Osteoblast (primary cell): ENCODE results near the gene GOLPH3L. TPM values are rescaled to one million over a fixed set of nuclear protein-coding genes. Genes with fewer than 3 reads are reported as not detected.
"Not testable (repeated sequence)": the region's sequence is repeated elsewhere in the genome, so short reads cannot be mapped to it uniquely, and the experiment has no call there.

ENCODE experiments used
- DNase-seq: peaks from one replicate; pipeline ENCODE4 v3.0.0; 2011; ENCODE audit warnings: low spot score, mixed read lengths; ENCODE audit not compliant: insufficient read length; ENCODE audit errors: missing footprints
- H2AFZ ChIP-seq: 2 replicates; pipeline ENCODE4 v1.6.0; 2011; ENCODE audit warnings: mild to moderate bottlenecking, low read length
- H3K27ac ChIP-seq: 2 replicates; pipeline ENCODE4 v1.5.1; 2011; ENCODE audit warnings: mild to moderate bottlenecking, low read depth, low read length, moderate library complexity
- H3K27me3 ChIP-seq: 2 replicates; pipeline ENCODE4 v1.6.0; 2012; ENCODE audit warnings: mild to moderate bottlenecking, control low read depth, inconsistent platforms, low read length, moderate library complexity; ENCODE audit not compliant: insufficient read depth
- H3K36me3 ChIP-seq: 2 replicates; pipeline ENCODE4 v1.5.1; 2011; ENCODE audit warnings: mild to moderate bottlenecking, low read length, control low read depth, moderate library complexity; ENCODE audit not compliant: insufficient read depth
- H3K4me1 ChIP-seq: 2 replicates; pipeline ENCODE4 v1.5.1; 2011; ENCODE audit warnings: mild to moderate bottlenecking, low read length, control low read depth, moderate library complexity; ENCODE audit not compliant: insufficient read depth
- H3K4me2 ChIP-seq: 2 replicates; pipeline ENCODE4 v1.6.0; 2011; ENCODE audit warnings: mild to moderate bottlenecking, low read length; ENCODE audit not compliant: insufficient read depth
- H3K4me3 ChIP-seq: fragments of 200-600 bp; sonication (generic); 3 replicates; pipeline ENCODE4 v1.5.1; 2012; ENCODE audit warnings: mild to moderate bottlenecking, low read length, inconsistent platforms; ENCODE audit not compliant: insufficient read depth
- H3K79me2 ChIP-seq: 2 replicates; pipeline ENCODE4 v1.6.0; 2012; ENCODE audit warnings: mild to moderate bottlenecking, low read length, control low read depth, inconsistent platforms; ENCODE audit not compliant: insufficient read depth
- H3K9me3 ChIP-seq: 2 replicates; pipeline ENCODE4 v1.5.1; 2011; ENCODE audit warnings: low read depth, low read length, control low read depth
- H4K20me1 ChIP-seq: 2 replicates; pipeline ENCODE4 v1.6.0; 2012; ENCODE audit warnings: mild to moderate bottlenecking, low read length, control low read depth; ENCODE audit not compliant: insufficient read depth
- CTCF ChIP-seq: IDR thresholded peaks from 2 replicates; pipeline ENCODE4 v1.5.1; 2011; ENCODE audit warnings: mild to moderate bottlenecking, low read depth, low read length, moderate library complexity; ENCODE audit errors: extremely low read depth
- total RNA-seq: library from RNA; depleted of rRNA; stranded (reverse); fragments of >200 nt; gene quantifications from 2 replicates; pipeline ENCODE4 v1.2.3, GENCODE V29; 2012

The GOLPH3L gene
- total RNA-seq, 1 donor = 17.0 TPM

- peaks cover 5% of the 10 kb centered on the region for H3K79me2 ChIP-seq
- H3K27me3 ChIP-seq = no peaks in the 10 kb centered on the region
- no peak overlapping the region for H3K4me3 ChIP-seq
- no peaks in the 10 kb centered on the region for H4K20me1 ChIP-seq
- peak overlapping the region; percentile 92 for H3K27ac ChIP-seq
- no peak for DNase-seq
- H3K4me1 ChIP-seq = peaks cover 37% of the 10 kb centered on the region
- no peak for TF ChIP-seq CTCF
- H3K9me3 ChIP-seq = no peaks in the 10 kb centered on the region
- H2AFZ ChIP-seq = no peak overlapping the region
- H3K36me3 ChIP-seq = peaks cover 12% of the 10 kb centered on the region
- peak overlapping the region; percentile 19 for H3K4me2 ChIP-seq
Measured at GRCh38 chr1:150612014-150612345, 85.0 kb downstream of the GOLPH3L start.

- DNase-seq = no peak
- H3K27ac ChIP-seq = peak overlapping the region; percentile 92
- peaks cover 3% of the 10 kb centered on the region for H3K36me3 ChIP-seq
- H3K4me1 ChIP-seq = peaks cover 37% of the 10 kb centered on the region
- no peak overlapping the region for H3K4me3 ChIP-seq
- no peak for TF ChIP-seq CTCF
- H3K4me2 ChIP-seq = no peak overlapping the region
- H3K79me2 ChIP-seq = peaks cover 4% of the 10 kb centered on the region
- H4K20me1 ChIP-seq = no peaks in the 10 kb centered on the region
- H3K9me3 ChIP-seq = no peaks in the 10 kb centered on the region
- no peaks in the 10 kb centered on the region for H3K27me3 ChIP-seq
- H2AFZ ChIP-seq = no peak overlapping the region
Measured at GRCh38 chr1:150610576-150610975, 86.4 kb downstream of the GOLPH3L start.

GRCh38 chr1:150609732-150610131, 87.2 kb downstream of the GOLPH3L start:
- no peak for TF ChIP-seq CTCF
- Histone ChIP-seq H3K27ac (peak overlapping the region; percentile 47), H2AFZ (no peak overlapping the region), H3K4me1 (peaks cover 42% of the 10 kb centered on the region), H4K20me1 (no peaks in the 10 kb centered on the region), H3K27me3 (no peaks in the 10 kb centered on the region), H3K9me3 (no peaks in the 10 kb centered on the region), H3K4me2 (no peak overlapping the region), H3K79me2 (peaks cover 3% of the 10 kb centered on the region), H3K36me3 (no peaks in the 10 kb centered on the region), H3K4me3 (no peak overlapping the region)
- DNase-seq = no peak

GRCh38 chr1:150606463-150607142, 90.4 kb downstream of the GOLPH3L start:
- Histone ChIP-seq H3K4me1 (peaks cover 27% of the 10 kb centered on the region), H3K4me2 (no peak overlapping the region), H3K79me2 (peaks cover 6% of the 10 kb centered on the region), H2AFZ (no peak overlapping the region), H3K27me3 (no peaks in the 10 kb centered on the region), H3K36me3 (no peaks in the 10 kb centered on the region), H3K9me3 (no peaks in the 10 kb centered on the region), H3K27ac (no peak overlapping the region), H4K20me1 (no peaks in the 10 kb centered on the region), H3K4me3 (no peak overlapping the region)
- no peak for TF ChIP-seq CTCF
- DNase-seq = no peak

- not testable (repeated sequence) for H4K20me1 ChIP-seq, H3K27me3 ChIP-seq, H2AFZ ChIP-seq, H3K36me3 ChIP-seq, H3K79me2 ChIP-seq, H3K4me2 ChIP-seq, DNase-seq, H3K9me3 ChIP-seq, H3K4me3 ChIP-seq
- H3K4me1 ChIP-seq = peaks cover 17% of the 10 kb centered on the region
- peak overlapping the region; percentile 93 for H3K27ac ChIP-seq
Measured at GRCh38 chr1:150605451-150605731, 91.6 kb downstream of the GOLPH3L start.
